Endothelial cell of umbilical vein (primary cell): Measurements from ENCODE around the gene DDX10. TPM values are rescaled to one million over a fixed set of nuclear protein-coding genes. Genes with fewer than 3 reads are reported as not detected.

Source experiments
- BruUV-seq: library from RNA; stranded (reverse); fragments of 400-500 nt; replicated peaks from 2 replicates; lab custom pipeline; 2021; lab: Mats Ljungman, UMichigan
- CTCF ChIA-PET: fragments of 300-600, 350-600 bp; sonication (Branson Sonifier 250); formaldehyde crosslinking; loops from one replicate; lab custom pipeline; 2021; ENCODE audit warnings: antibody characterized with exemption, inconsistent platforms; lab: Charles Lee
- POLR2A ChIA-PET: fragments of 300-600, 350-600 bp; sonication (Branson Sonifier 250); formaldehyde crosslinking; loops from one replicate; lab custom pipeline; 2021; ENCODE audit warnings: antibody characterized with exemption, inconsistent platforms; lab: Charles Lee
- DNase-seq: peaks from one replicate; pipeline ENCODE4 v3.0.0-alpha.2; 2011; ENCODE audit warnings: low read depth, low spot score
- FAIRE-seq: peaks from 2 replicates; lab custom pipeline; 2011; peaks lifted over from hg19 to GRCh38; lab: Jason Lieb, UNC
- H2AFZ ChIP-seq: 2 replicates; pipeline ENCODE4 v1.6.0; 2012; ENCODE audit warnings: low read depth, low read length, control low read depth, inconsistent platforms
- H3K27ac ChIP-seq: 2 replicates; pipeline ENCODE4 v1.5.1; 2011; ENCODE audit warnings: low read depth, mild to moderate bottlenecking, control low read depth, low read length, moderate library complexity; ENCODE audit not compliant: insufficient read depth
- H3K27me3 ChIP-seq, 2 experiments: 2 replicates each; pipeline versions ENCODE4 v1.6.0 to v1.6.1; 2011; ENCODE audit warnings: low read length in 2 of 2, mixed read lengths in 1 of 2; ENCODE audit not compliant: control insufficient read depth in 2 of 2, insufficient read depth in 2 of 2
- H3K36me3 ChIP-seq, 2 experiments: 2 replicates in 1 of 2; 3 replicates in 1 of 2; pipeline ENCODE4 v1.5.1; 2011; ENCODE audit warnings: low read length in 2 of 2, mild to moderate bottlenecking in 1 of 2, moderate library complexity in 1 of 2; ENCODE audit not compliant: control insufficient read depth in 2 of 2, insufficient read depth in 2 of 2; ENCODE audit errors: extremely low read depth in 1 of 2
- H3K4me1 ChIP-seq: 3 replicates; pipeline ENCODE4 v1.5.1; 2011; ENCODE audit warnings: mild to moderate bottlenecking, low read length; ENCODE audit not compliant: control insufficient read depth, insufficient read depth; ENCODE audit errors: extremely low read depth
- H3K4me2 ChIP-seq: 2 replicates; pipeline ENCODE4 v1.6.1; 2011; ENCODE audit warnings: low read length, control low read depth, mixed read lengths; ENCODE audit not compliant: insufficient read depth
- H3K4me3 ChIP-seq, 3 experiments: fragments of 200-600 bp in 1 of 3; sonication (generic), shearing (Covaris generic) in 1 of 3; replicated peaks in 1 of 3; 2 replicates each; pipeline ENCODE4 v1.5.1; 2011 to 2016; ENCODE audit warnings: control low read depth in 3 of 3, low read length in 3 of 3, mild to moderate bottlenecking in 2 of 3, inconsistent platforms in 1 of 3, low read depth in 1 of 3, moderate library complexity in 1 of 3; ENCODE audit not compliant: insufficient read depth in 1 of 3
- H3K79me2 ChIP-seq: 2 replicates; pipeline ENCODE4 v1.6.0; 2012; ENCODE audit warnings: low read length, inconsistent platforms; ENCODE audit not compliant: control insufficient read depth, insufficient read depth
- H3K9ac ChIP-seq: replicated peaks from 2 replicates; pipeline ENCODE3; 2011; ENCODE audit warnings: low read length, control low read depth; ENCODE audit not compliant: insufficient read depth; ENCODE audit errors: extremely low read depth
- H3K9me1 ChIP-seq: replicated peaks from 3 replicates; pipeline ENCODE4 v1.6.0; 2011; ENCODE audit warnings: mild to moderate bottlenecking, low read length; ENCODE audit not compliant: control insufficient read depth, insufficient read depth; ENCODE audit errors: extremely low read depth
- H3K9me3 ChIP-seq: replicated peaks from 2 replicates; pipeline ENCODE4 v1.5.1; 2012; ENCODE audit warnings: low read length, inconsistent platforms; ENCODE audit not compliant: control insufficient read depth, insufficient read depth
- H4K20me1 ChIP-seq: replicated peaks from 2 replicates; pipeline ENCODE3; 2011; ENCODE audit warnings: mild to moderate bottlenecking, low read length; ENCODE audit not compliant: control insufficient read depth, insufficient read depth; ENCODE audit errors: extremely low read depth
- CTCF ChIP-seq, 2 donors: IDR thresholded peaks; 1 replicate in 1 of 2; 2 replicates in 1 of 2; pipeline ENCODE4 v1.5.1; 2011; ENCODE audit warnings: low read length in 2 of 2, mild to moderate bottlenecking in 2 of 2, moderate library complexity in 2 of 2, control low read depth in 1 of 2, inconsistent platforms in 1 of 2, low read depth in 1 of 2; ENCODE audit not compliant: insufficient read depth in 1 of 2; ENCODE audit errors: extremely low read depth in 1 of 2
- FOS ChIP-seq: IDR thresholded peaks from 2 replicates; pipeline ENCODE4 v1.6.1; 2011; ENCODE audit warnings: mild to moderate bottlenecking, low read length, moderate library complexity, borderline replicate concordance; ENCODE audit not compliant: insufficient read depth
- JUN ChIP-seq: IDR thresholded peaks from 2 replicates; pipeline ENCODE4 v1.6.1; 2011; ENCODE audit warnings: borderline replicate concordance, low read depth; ENCODE audit not compliant: insufficient read length, insufficient read depth
- MAX ChIP-seq: IDR thresholded peaks from 2 replicates; pipeline ENCODE4 v1.6.1; 2011; ENCODE audit not compliant: insufficient read depth, insufficient read length
- MYC ChIP-seq: IDR thresholded peaks from one replicate; pipeline ENCODE4 v1.6.1; 2011; ENCODE audit warnings: mild to moderate bottlenecking, low read depth, low read length
- dilution Hi-C: fragments of 300-500 bp; cut with MboI; formaldehyde crosslinking; loops from one replicate; pipeline ENCODE4 v1.15.0; 2019; ENCODE audit warnings: low sequenced_read_pairs; ENCODE audit not compliant: extremely low pct_ligation_motif_present
- intact Hi-C: fragments of 100-400 bp; cut with micrococcal nuclease; formaldehyde crosslinking; loops from one replicate; pipeline ENCODE4 v1.10.0; 2022
- polyA plus RNA-seq, 4 experiments: library from polyadenylated mRNA; depleted of rRNA in 3 of 4; stranded (reverse) in 3 of 4; unstranded in 1 of 4; fragments of >200 nt; gene quantifications; 2 replicates each; pipeline versions ENCODE4 v1.2.1 to v1.2.3, GENCODE V29; 2011 to 2012; ENCODE audit warnings: missing spikeins in 1 of 4
- total RNA-seq: library from RNA; stranded (reverse); gene quantifications from 2 replicates; pipeline ENCODE4 v1.2.3, GENCODE V29; 2021

The DDX10 gene
- total and polyA plus RNA-seq, 2 donors (not counting 3 experiments of a cell fraction or from before 2014, with no cell fraction given), result 29.8 to 35.2 TPM

- Histone ChIP-seq H3K4me3 (no peak overlapping the region), H4K20me1 (no peaks in the 10 kb centered on the region), H3K27me3 (no peaks in the 10 kb centered on the region), H3K79me2 (no peaks in the 10 kb centered on the region), H3K36me3 (no peaks in the 10 kb centered on the region), H3K9ac (no peak overlapping the region), H3K9me1 (no peaks in the 10 kb centered on the region), H3K4me1 (peaks cover 1% of the 10 kb centered on the region), H2AFZ (no peak overlapping the region), H3K27ac (no peak overlapping the region), H3K4me2 (no peak overlapping the region), H3K9me3 (no peaks in the 10 kb centered on the region)
- CTCF ChIA-PET, result no interaction called here
- dilution Hi-C loops (no loop called here), intact Hi-C loops (no loop called here)
- POLR2A ChIA-PET, result no interaction called here
- FAIRE-seq (no peak), DNase-seq (no peak)
- no TSS peak for BruUV-seq
- no peak for TF ChIP-seq MAX
- no peak for TF ChIP-seq JUN
- TF ChIP-seq FOS, result no peak
- TF ChIP-seq CTCF (IDR thresholded peaks at IDR 0.05; ENCODE audit: extremely low read depth in 1 of 2, insufficient read depth in 1 of 2, low read depth in 1 of 2, low read length in 2 of 2), result no peak
- TF ChIP-seq MYC, result no peak
Observed at GRCh38 chr11:108965306-108966001, 300.6 kb downstream of the DDX10 start.
